ENCODE results near the gene S1PR2.

S1PR2 gene

GRCh38 chr19:10227026-10227971 is 3.8 kb downstream of the S1PR2 start:
- no peaks in the 10 kb centered on the region for H3K4me1 ChIP-seq
- TF ChIP-seq, protein P1, sequence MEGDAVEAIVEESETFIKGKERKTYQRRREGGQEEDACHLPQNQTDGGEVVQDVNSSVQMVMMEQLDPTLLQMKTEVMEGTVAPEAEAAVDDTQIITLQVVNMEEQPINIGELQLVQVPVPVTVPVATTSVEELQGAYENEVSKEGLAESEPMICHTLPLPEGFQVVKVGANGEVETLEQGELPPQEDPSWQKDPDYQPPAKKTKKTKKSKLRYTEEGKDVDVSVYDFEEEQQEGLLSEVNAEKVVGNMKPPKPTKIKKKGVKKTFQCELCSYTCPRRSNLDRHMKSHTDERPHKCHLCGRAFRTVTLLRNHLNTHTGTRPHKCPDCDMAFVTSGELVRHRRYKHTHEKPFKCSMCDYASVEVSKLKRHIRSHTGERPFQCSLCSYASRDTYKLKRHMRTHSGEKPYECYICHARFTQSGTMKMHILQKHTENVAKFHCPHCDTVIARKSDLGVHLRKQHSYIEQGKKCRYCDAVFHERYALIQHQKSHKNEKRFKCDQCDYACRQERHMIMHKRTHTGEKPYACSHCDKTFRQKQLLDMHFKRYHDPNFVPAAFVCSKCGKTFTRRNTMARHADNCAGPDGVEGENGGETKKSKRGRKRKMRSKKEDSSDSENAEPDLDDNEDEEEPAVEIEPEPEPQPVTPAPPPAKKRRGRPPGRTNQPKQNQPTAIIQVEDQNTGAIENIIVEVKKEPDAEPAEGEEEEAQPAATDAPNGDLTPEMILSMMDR (IDR thresholded peaks at IDR 0.05; ENCODE audit: low read depth, low read length) = 0 out of 2 replicates have a peak, but pooled peaks have one; percentile 18
- no peaks in the 10 kb centered on the region for H3K36me3 ChIP-seq
- no peak for DNase-seq
- H3K9me3 ChIP-seq = no peaks in the 10 kb centered on the region
- H3K4me3 ChIP-seq (ENCODE audit: low read depth, low read length) = no peak overlapping the region
- no peaks in the 10 kb centered on the region for H3K27me3 ChIP-seq

GRCh38 chr19:10226376-10227025 is 4.6 kb downstream of the S1PR2 start:
- Histone ChIP-seq H3K4me3 (ENCODE audit: low read depth, low read length) (no peak overlapping the region), H3K27me3 (no peaks in the 10 kb centered on the region), H3K36me3 (no peaks in the 10 kb centered on the region), H3K9me3 (no peaks in the 10 kb centered on the region), H3K4me1 (no peaks in the 10 kb centered on the region)
- TF ChIP-seq, protein P1 (IDR thresholded peaks at IDR 0.05; ENCODE audit: low read depth, low read length) = no peak
- DNase-seq = no peak

- DNase-seq = no peak
- TF ChIP-seq, protein P1 (IDR thresholded peaks at IDR 0.05; ENCODE audit: low read depth, low read length) = no peak
- Histone ChIP-seq H3K36me3 (no peaks in the 10 kb centered on the region), H3K9me3 (no peaks in the 10 kb centered on the region), H3K4me3 (ENCODE audit: low read depth, low read length) (no peak overlapping the region), H3K4me1 (no peaks in the 10 kb centered on the region), H3K27me3 (no peaks in the 10 kb centered on the region)
Measured at GRCh38 chr19:10226021-10226375, 5.1 kb downstream of the S1PR2 start.

DNA sequence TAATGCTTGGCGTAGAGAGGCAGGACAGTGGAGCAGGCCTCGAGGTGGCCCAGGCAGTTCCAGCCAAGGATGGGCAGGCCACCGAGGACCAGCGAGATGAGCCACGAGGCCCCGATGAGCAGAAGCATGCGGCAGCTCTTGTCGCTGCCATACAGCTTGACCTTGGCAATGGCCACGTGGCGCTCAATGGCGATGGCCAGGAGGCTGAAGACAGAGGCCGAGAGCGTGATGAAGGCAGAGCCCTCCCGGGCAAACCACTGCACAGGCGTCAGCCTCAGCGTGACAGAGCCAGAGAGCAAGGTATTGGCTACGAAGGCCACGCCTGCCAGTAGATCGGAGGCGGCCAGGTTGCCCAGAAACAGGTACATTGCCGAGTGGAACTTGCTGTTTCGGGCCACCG is 6.8 kb downstream of the S1PR2 start:
- H3K36me3 ChIP-seq = no peaks in the 10 kb centered on the region
- H3K4me3 ChIP-seq (ENCODE audit: low read depth, low read length) = no peak overlapping the region
- TF ChIP-seq, protein P1 (IDR thresholded peaks at IDR 0.05; ENCODE audit: low read depth, low read length) = no peak
- DNase-seq = no peak
- H3K4me1 ChIP-seq = no peaks in the 10 kb centered on the region
- H3K9me3 ChIP-seq = no peaks in the 10 kb centered on the region
- no peaks in the 10 kb centered on the region for H3K27me3 ChIP-seq

DNA sequence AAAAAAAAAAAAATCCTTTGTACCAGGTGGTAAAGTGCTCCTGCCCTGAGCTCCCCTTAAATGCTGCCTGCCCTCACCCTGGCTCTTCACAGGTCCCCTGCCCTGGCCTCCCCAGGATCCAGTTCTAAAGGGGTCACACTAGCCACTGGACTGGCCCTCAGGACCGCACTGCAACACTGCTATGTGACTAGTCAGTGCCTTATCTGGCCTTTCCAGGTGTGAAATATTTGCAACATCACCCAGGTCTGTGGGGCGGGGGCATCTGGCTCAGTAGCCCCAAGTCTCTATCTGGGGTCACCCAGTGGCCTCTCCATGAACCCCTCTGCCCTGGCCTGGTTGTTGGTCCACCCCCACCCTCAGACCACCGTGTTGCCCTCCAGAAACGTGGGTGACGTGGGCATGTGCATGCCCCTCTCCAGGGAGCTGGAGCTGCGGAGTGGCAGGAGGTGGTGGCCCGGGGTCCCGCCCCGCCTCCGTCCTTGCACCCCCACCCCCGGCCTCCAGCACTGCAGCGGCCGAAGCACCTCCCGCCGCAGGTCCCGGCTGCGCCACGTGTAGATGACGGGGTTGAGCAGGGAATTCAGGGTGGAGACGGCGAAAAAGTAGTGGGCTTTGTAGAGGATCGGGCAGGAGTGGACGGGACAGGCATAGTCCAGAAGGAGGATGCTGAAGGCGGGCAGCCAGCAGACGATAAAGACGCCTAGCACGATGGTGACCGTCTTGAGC is 7.5 kb downstream of the S1PR2 start:
- Histone ChIP-seq H3K4me1 (no peaks in the 10 kb centered on the region), H3K36me3 (no peaks in the 10 kb centered on the region)

More for the DNA sequence above, 7.5 kb downstream of the S1PR2 start:
- Histone ChIP-seq H3K9me3 (no peaks in the 10 kb centered on the region), H3K4me3 (ENCODE audit: low read depth, low read length) (no peak overlapping the region), H3K27me3 (no peaks in the 10 kb centered on the region)
- TF ChIP-seq, protein P1 (IDR thresholded peaks at IDR 0.05; ENCODE audit: low read depth, low read length) = no peak
- DNase-seq = no peak
